ENCODE measurements around the gene PDSS2. TPM values are rescaled to one million over a fixed set of nuclear protein-coding genes. Genes with fewer than 3 reads are reported as not detected.

The PDSS2 gene
- total and polyA plus RNA-seq, 4 donors: 10.5 to 20.9 (median 16.0) TPM

- H3K27me3 ChIP-seq (ENCODE audit: control insufficient read depth in 4 of 4, insufficient read depth in 4 of 4, low read length in 3 of 4): no peaks in the 10 kb centered on the region
- no peak overlapping the region for H3K9ac ChIP-seq (ENCODE audit: low read depth in 1 of 2, low read length in 2 of 2)
- no peaks in the 10 kb centered on the region for H3K36me3 ChIP-seq (ENCODE audit: control insufficient read depth in 4 of 4, insufficient read depth in 3 of 4, low read depth in 1 of 4, low read length in 3 of 4)
- H3K27ac ChIP-seq (ENCODE audit: low read depth in 1 of 2, low read length in 2 of 2): no peak overlapping the region
- 93% methylated on average over 2 of the region's 2 CpGs for WGBS
- TF ChIP-seq HNF4G (IDR thresholded peaks at IDR 0.05): no peak
- TF ChIP-seq GABPA (IDR thresholded peaks at IDR 0.05 in 1 of 2, conservative IDR thresholded peaks at IDR 0.05 in 1 of 2): no peak
- TF ChIP-seq, protein P1, sequence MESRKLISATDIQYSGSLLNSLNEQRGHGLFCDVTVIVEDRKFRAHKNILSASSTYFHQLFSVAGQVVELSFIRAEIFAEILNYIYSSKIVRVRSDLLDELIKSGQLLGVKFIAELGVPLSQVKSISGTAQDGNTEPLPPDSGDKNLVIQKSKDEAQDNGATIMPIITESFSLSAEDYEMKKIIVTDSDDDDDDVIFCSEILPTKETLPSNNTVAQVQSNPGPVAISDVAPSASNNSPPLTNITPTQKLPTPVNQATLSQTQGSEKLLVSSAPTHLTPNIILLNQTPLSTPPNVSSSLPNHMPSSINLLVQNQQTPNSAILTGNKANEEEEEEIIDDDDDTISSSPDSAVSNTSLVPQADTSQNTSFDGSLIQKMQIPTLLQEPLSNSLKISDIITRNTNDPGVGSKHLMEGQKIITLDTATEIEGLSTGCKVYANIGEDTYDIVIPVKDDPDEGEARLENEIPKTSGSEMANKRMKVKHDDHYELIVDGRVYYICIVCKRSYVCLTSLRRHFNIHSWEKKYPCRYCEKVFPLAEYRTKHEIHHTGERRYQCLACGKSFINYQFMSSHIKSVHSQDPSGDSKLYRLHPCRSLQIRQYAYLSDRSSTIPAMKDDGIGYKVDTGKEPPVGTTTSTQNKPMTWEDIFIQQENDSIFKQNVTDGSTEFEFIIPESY (IDR thresholded peaks at IDR 0.05): no peak
- TF ChIP-seq YY1 (IDR thresholded peaks at IDR 0.05): no peak
- TF ChIP-seq MAX (IDR thresholded peaks at IDR 0.05): no peak
- no peak for TF ChIP-seq FOXA2 (IDR thresholded peaks at IDR 0.05)
- no peak for TF ChIP-seq FOXA1 (IDR thresholded peaks at IDR 0.05)
- no peak for TF ChIP-seq EGR1 (IDR thresholded peaks at IDR 0.05; ENCODE audit: low read depth in 2 of 2)
- TF ChIP-seq, protein P2, sequence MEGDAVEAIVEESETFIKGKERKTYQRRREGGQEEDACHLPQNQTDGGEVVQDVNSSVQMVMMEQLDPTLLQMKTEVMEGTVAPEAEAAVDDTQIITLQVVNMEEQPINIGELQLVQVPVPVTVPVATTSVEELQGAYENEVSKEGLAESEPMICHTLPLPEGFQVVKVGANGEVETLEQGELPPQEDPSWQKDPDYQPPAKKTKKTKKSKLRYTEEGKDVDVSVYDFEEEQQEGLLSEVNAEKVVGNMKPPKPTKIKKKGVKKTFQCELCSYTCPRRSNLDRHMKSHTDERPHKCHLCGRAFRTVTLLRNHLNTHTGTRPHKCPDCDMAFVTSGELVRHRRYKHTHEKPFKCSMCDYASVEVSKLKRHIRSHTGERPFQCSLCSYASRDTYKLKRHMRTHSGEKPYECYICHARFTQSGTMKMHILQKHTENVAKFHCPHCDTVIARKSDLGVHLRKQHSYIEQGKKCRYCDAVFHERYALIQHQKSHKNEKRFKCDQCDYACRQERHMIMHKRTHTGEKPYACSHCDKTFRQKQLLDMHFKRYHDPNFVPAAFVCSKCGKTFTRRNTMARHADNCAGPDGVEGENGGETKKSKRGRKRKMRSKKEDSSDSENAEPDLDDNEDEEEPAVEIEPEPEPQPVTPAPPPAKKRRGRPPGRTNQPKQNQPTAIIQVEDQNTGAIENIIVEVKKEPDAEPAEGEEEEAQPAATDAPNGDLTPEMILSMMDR (IDR thresholded peaks at IDR 0.05; ENCODE audit: low read depth, low read length, missing input control): no peak
- TF ChIP-seq ATF3 (IDR thresholded peaks at IDR 0.05): no peak
- TF ChIP-seq, protein P3, sequence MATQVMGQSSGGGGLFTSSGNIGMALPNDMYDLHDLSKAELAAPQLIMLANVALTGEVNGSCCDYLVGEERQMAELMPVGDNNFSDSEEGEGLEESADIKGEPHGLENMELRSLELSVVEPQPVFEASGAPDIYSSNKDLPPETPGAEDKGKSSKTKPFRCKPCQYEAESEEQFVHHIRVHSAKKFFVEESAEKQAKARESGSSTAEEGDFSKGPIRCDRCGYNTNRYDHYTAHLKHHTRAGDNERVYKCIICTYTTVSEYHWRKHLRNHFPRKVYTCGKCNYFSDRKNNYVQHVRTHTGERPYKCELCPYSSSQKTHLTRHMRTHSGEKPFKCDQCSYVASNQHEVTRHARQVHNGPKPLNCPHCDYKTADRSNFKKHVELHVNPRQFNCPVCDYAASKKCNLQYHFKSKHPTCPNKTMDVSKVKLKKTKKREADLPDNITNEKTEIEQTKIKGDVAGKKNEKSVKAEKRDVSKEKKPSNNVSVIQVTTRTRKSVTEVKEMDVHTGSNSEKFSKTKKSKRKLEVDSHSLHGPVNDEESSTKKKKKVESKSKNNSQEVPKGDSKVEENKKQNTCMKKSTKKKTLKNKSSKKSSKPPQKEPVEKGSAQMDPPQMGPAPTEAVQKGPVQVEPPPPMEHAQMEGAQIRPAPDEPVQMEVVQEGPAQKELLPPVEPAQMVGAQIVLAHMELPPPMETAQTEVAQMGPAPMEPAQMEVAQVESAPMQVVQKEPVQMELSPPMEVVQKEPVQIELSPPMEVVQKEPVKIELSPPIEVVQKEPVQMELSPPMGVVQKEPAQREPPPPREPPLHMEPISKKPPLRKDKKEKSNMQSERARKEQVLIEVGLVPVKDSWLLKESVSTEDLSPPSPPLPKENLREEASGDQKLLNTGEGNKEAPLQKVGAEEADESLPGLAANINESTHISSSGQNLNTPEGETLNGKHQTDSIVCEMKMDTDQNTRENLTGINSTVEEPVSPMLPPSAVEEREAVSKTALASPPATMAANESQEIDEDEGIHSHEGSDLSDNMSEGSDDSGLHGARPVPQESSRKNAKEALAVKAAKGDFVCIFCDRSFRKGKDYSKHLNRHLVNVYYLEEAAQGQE (IDR thresholded peaks at IDR 0.05): no peak
- no peak for TF ChIP-seq NR2F2 (IDR thresholded peaks at IDR 0.05)
- no peak for TF ChIP-seq SP1 (IDR thresholded peaks at IDR 0.05)
- TF ChIP-seq JUND (IDR thresholded peaks at IDR 0.05): no peak
- no peak for TF ChIP-seq RAD21 (IDR thresholded peaks at IDR 0.05)
- TF ChIP-seq HNF4A (conservative IDR thresholded peaks at IDR 0.05): no peak
- TF ChIP-seq TAF1 (conservative IDR thresholded peaks at IDR 0.05): no peak
- TF ChIP-seq RXRA (IDR thresholded peaks at IDR 0.05): no peak
- no peak overlapping the region for H3K4me3 ChIP-seq (ENCODE audit: low read depth in 1 of 3, low read length in 3 of 3)
- H3K9me3 ChIP-seq (ENCODE audit: control insufficient read depth in 4 of 4, low read length in 3 of 4): no peaks in the 10 kb centered on the region
- H3K4me1 ChIP-seq (ENCODE audit: control insufficient read depth in 4 of 4, insufficient read depth in 4 of 4, low read length in 3 of 4): peaks cover 0 to 3% (median 0%) of the 10 kb centered on the region in 4 donors
- no peak for DNase-seq (ENCODE audit: low spot score)
Measured at GRCh38 chr6:107360476-107360875, 98.9 kb downstream of the PDSS2 start.
